Upper lobe of left lung (tissue), 6 donors: ENCODE results near the gene GPATCH2. TPM values are rescaled to one million over a fixed set of nuclear protein-coding genes. Genes with fewer than 3 reads are reported as not detected.

ENCODE experiments used
- ATAC-seq, 2 donors: fragments of 200-7000 bp; cut with Tn5 transposase; one replicate each; pipeline ENCODE4 v1.9.1; 2022; ENCODE audit warnings: mild to moderate bottlenecking in 2 of 2, moderate library complexity in 2 of 2; ENCODE audit not compliant: low FRiP score in 2 of 2
- DNase-seq, 2 donors: peaks; one replicate each; pipeline ENCODE4 v3.0.0-alpha.2; 2019 to 2020
- H3K27ac ChIP-seq, 4 donors: fragments of 200-600 bp; sonication (generic); one replicate each; pipeline ENCODE4 v1.5.1; 2016 to 2019
- H3K27me3 ChIP-seq, 4 donors: fragments of 200-600 bp; sonication (generic); one replicate each; pipeline ENCODE4 v1.5.1; 2017 to 2019
- H3K36me3 ChIP-seq, 4 donors: fragments of 200-600 bp; sonication (generic); one replicate each; pipeline ENCODE4 v1.5.1; 2016 to 2019
- H3K4me1 ChIP-seq, 4 donors: fragments of 200-600 bp; sonication (generic); one replicate each; pipeline ENCODE4 v1.5.1; 2018 to 2019
- H3K4me3 ChIP-seq, 4 donors: fragments of 200-600 bp; sonication (generic); one replicate each; pipeline ENCODE4 v1.5.1; 2017 to 2019; ENCODE audit warnings: mild to moderate bottlenecking in 2 of 4, moderate library complexity in 1 of 4
- H3K9me3 ChIP-seq, 4 donors: fragments of 200-600 bp; sonication (generic); one replicate each; pipeline ENCODE4 v1.5.1; 2018 to 2019
- EP300 ChIP-seq, 4 donors: sonication (generic); formaldehyde crosslinking; IDR thresholded peaks; one replicate each; pipeline ENCODE4 v1.5.1; 2017; ENCODE audit warnings: antibody characterized with exemption in 4 of 4, control low read depth in 2 of 4
- POLR2A ChIP-seq, 4 donors: fragments of 450-650 bp; IDR thresholded peaks; one replicate each; pipeline ENCODE4 v1.5.1; 2016 to 2017; ENCODE audit warnings: antibody characterized with exemption in 4 of 4, mild to moderate bottlenecking in 2 of 4
- POLR2AphosphoS5 ChIP-seq, 2 donors: sonication (generic); formaldehyde crosslinking; IDR thresholded peaks; one replicate each; pipeline ENCODE4 v1.5.1; 2017; ENCODE audit warnings: antibody characterized with exemption in 2 of 2
- WGBS, 2 donors: methylation state at CpG; one replicate each; pipeline ENCODE4 v1.1.5; 2017 to 2018; 5-methylcytosine and 5-hydroxymethylcytosine counted together
- total RNA-seq, 6 donors: library from RNA; depleted of rRNA in 4 of 6; stranded (reverse); fragments of >200 nt in 4 of 6; gene quantifications; one replicate each; pipeline versions ENCODE4 v1.1.0 to v1.2.1, GENCODE V29; 2016 to 2021
- TF ChIP-seq, protein P1 (sequence below), 6 experiments: fragments of 450-650 bp in 4 of 6; fragments of 200-600 bp in 2 of 6; sonication (generic) in 2 of 6; IDR thresholded peaks; one replicate each; pipeline ENCODE4 v1.5.1; 2016 to 2019; ENCODE audit warnings: antibody characterized with exemption in 6 of 6
- donor health status: DM: no; HTN: no; CAD: no; lungs with moderate emphysema.
- donor health status: DM: no; HTN: yes; CAD: no; lungs with severe emphysema.

GPATCH2 gene
- total RNA-seq, 6 donors from 2014 or later: 9.1 to 22.4 (median 15.1) TPM

DNA sequence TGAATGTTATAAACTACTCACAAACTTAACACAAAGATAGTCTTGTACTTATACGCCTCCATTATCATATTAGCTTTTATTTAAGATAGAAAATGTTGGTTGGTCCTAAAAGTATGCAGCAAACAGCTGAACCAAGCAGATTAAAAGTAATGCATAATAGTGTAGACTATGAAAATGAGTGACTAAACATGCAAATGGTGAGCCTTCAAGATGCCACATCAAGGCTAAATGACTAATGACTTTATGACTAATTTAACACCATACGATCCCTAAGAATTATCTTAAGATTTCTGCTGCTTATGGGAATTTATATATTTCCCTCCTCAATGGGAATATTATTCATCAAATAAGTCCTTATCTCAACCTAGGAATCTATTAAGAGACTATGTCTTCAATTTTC lies 4.6 kb downstream of the GPATCH2 start:
- Histone ChIP-seq H3K4me1 (peaks cover 11 to 35% (median 16%) of the 10 kb centered on the region in 4 donors), H3K4me3 (no peak overlapping the region), H3K27me3 (no peaks in the 10 kb centered on the region), H3K9me3 (no peaks in the 10 kb centered on the region), H3K36me3 (no peaks in the 10 kb centered on the region), H3K27ac (no peak overlapping the region)
- TF ChIP-seq, protein P1, sequence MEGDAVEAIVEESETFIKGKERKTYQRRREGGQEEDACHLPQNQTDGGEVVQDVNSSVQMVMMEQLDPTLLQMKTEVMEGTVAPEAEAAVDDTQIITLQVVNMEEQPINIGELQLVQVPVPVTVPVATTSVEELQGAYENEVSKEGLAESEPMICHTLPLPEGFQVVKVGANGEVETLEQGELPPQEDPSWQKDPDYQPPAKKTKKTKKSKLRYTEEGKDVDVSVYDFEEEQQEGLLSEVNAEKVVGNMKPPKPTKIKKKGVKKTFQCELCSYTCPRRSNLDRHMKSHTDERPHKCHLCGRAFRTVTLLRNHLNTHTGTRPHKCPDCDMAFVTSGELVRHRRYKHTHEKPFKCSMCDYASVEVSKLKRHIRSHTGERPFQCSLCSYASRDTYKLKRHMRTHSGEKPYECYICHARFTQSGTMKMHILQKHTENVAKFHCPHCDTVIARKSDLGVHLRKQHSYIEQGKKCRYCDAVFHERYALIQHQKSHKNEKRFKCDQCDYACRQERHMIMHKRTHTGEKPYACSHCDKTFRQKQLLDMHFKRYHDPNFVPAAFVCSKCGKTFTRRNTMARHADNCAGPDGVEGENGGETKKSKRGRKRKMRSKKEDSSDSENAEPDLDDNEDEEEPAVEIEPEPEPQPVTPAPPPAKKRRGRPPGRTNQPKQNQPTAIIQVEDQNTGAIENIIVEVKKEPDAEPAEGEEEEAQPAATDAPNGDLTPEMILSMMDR (IDR thresholded peaks at IDR 0.05): no peak
- TF ChIP-seq POLR2A (IDR thresholded peaks at IDR 0.05) (no peak), EP300 (IDR thresholded peaks at IDR 0.05) (no peak), POLR2AphosphoS5 (IDR thresholded peaks at IDR 0.05) (no peak)
- DNase-seq: no peak
- no peak for ATAC-seq
- WGBS, 2 donors: 86 to 95% methylated on average over 2 of the region's 2 CpGs

DNA sequence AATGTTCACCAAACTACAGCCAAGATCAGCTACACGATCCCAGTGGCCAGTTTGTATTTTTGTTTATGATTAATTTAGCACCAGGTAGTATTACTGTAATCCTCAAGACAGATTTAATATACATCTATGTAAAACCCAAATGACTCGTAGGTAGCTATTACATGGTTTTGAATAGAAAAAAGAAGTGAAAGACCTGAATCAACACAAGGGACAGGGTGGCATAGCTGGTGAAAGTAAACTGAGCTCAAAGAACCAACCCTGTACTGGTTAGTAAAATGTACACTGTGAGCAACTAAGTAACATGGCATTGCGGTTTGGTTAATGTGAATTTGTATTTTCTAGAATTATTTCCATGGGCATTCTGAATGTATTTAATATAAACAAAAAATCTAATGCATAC lies 8.8 kb downstream of the GPATCH2 start:
- no peak overlapping the region for H3K27ac ChIP-seq
- 89 to 98% methylated on average over 3 of the region's 3 CpGs for WGBS, 2 donors
- ATAC-seq (no peak), DNase-seq (no peak)
- peaks cover 0 to under 1% (median 0%) of the 10 kb centered on the region in 4 donors for H3K4me1 ChIP-seq
- H3K36me3 ChIP-seq: peaks cover 0 to 10% (median 3%) of the 10 kb centered on the region in 4 donors
- no peaks in the 10 kb centered on the region for H3K9me3 ChIP-seq
- H3K27me3 ChIP-seq: no peaks in the 10 kb centered on the region
- no peak overlapping the region for H3K4me3 ChIP-seq
- TF ChIP-seq, protein P1 (IDR thresholded peaks at IDR 0.05): no peak
- no peak for TF ChIP-seq POLR2AphosphoS5 (IDR thresholded peaks at IDR 0.05)
- TF ChIP-seq EP300 (IDR thresholded peaks at IDR 0.05): no peak
- TF ChIP-seq POLR2A (IDR thresholded peaks at IDR 0.05): no peak

- no peak for ATAC-seq
- WGBS, 2 donors: 80 to 92% methylated on average over 4 of the region's 4 CpGs
- TF ChIP-seq POLR2AphosphoS5 (IDR thresholded peaks at IDR 0.05) (no peak), EP300 (IDR thresholded peaks at IDR 0.05) (no peak), POLR2A (IDR thresholded peaks at IDR 0.05) (no peak)
- TF ChIP-seq, protein P1 (IDR thresholded peaks at IDR 0.05): no peak
- H3K9me3 ChIP-seq: no peaks in the 10 kb centered on the region
- DNase-seq: no peak
- no peaks in the 10 kb centered on the region for H3K27me3 ChIP-seq
- no peaks in the 10 kb centered on the region for H3K4me1 ChIP-seq
- no peak overlapping the region for H3K27ac ChIP-seq
- no peak overlapping the region for H3K4me3 ChIP-seq
- H3K36me3 ChIP-seq: peaks cover 0 to 10% (median 3%) of the 10 kb centered on the region in 4 donors
Observed at GRCh38 chr1:217620814-217621213, 10.1 kb downstream of the GPATCH2 start.

- 48 to 74% methylated on average over 1 of the region's 1 CpG for WGBS, 2 donors
- Histone ChIP-seq H3K27ac (no peak overlapping the region), H3K4me3 (no peak overlapping the region), H3K9me3 (no peaks in the 10 kb centered on the region), H3K27me3 (no peaks in the 10 kb centered on the region), H3K36me3 (peaks cover 0 to 10% (median 3%) of the 10 kb centered on the region in 4 donors), H3K4me1 (no peaks in the 10 kb centered on the region)
- ATAC-seq (peak in 1 of 2 donors; percentile 56), DNase-seq (no peak)
- TF ChIP-seq EP300 (IDR thresholded peaks at IDR 0.05) (no peak), POLR2AphosphoS5 (IDR thresholded peaks at IDR 0.05) (no peak), POLR2A (IDR thresholded peaks at IDR 0.05) (no peak)
- TF ChIP-seq, protein P1 (IDR thresholded peaks at IDR 0.05): no peak
Observed at GRCh38 chr1:217617126-217617525, 13.8 kb downstream of the GPATCH2 start.

DNA sequence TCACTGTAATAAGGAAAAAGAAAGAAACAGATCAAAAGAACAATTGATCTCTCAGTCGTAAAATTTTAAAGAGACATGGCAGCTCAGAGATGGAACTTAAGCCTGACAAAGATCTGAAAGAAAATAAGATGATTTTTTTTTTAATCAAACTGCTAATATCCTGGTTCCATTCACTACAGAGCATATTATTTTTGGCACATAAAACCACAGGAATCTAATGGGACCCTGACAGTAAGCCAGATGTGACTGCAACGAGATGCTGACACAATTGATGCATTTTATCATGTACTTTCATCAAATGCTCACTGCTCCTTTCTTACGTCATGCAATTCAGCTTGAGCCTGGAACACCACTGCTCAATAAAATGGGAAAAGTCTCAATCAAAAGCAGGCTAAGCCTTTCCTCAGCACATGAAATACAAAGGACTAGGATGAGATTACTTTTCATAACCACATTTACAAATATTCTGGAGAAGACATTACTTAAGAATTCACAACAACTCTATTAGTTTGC lies 16.6 kb downstream of the GPATCH2 start:
- Histone ChIP-seq H3K4me1 (no peaks in the 10 kb centered on the region), H3K4me3 (no peak overlapping the region), H3K27me3 (no peaks in the 10 kb centered on the region), H3K9me3 (no peaks in the 10 kb centered on the region), H3K36me3 (peaks cover 0 to 18% (median 4%) of the 10 kb centered on the region in 4 donors), H3K27ac (no peak overlapping the region)
- ATAC-seq (no peak), DNase-seq (no peak)
- TF ChIP-seq POLR2AphosphoS5 (IDR thresholded peaks at IDR 0.05) (no peak), POLR2A (IDR thresholded peaks at IDR 0.05) (no peak), EP300 (IDR thresholded peaks at IDR 0.05) (no peak)
- TF ChIP-seq, protein P1 (IDR thresholded peaks at IDR 0.05): no peak
- 63 to 82% methylated on average over 3 of the region's 3 CpGs for WGBS, 2 donors
